ENCODE measurements around the gene JUNB.

The JUNB gene

GRCh38 chr19:12789904-12790619 lies 1.2 kb upstream of the JUNB start (continued):
- no peak for TF ChIP-seq ZFP41 (tag by site-specific recombination; IDR thresholded peaks at IDR 0.05; ENCODE audit: borderline replicate concordance)
- TF ChIP-seq ZNF184 (tag by site-specific recombination; IDR thresholded peaks at IDR 0.05): no peak
- TF ChIP-seq ZNF266 (tag by site-specific recombination; IDR thresholded peaks at IDR 0.05; ENCODE audit: low read depth): no peak
- no peak for TF ChIP-seq OVOL3 (tag by site-specific recombination; IDR thresholded peaks at IDR 0.05)
- TF ChIP-seq SCRT2 (tag by site-specific recombination; IDR thresholded peaks at IDR 0.05): peak; percentile 69
- TF ChIP-seq ZNF48 (tag by site-specific recombination; IDR thresholded peaks at IDR 0.05): no peak
- no peak for TF ChIP-seq ZNF488 (tag by site-specific recombination; IDR thresholded peaks at IDR 0.05)
- no peak for TF ChIP-seq ZNF138 (tag by site-specific recombination; IDR thresholded peaks at IDR 0.05; ENCODE audit: borderline replicate concordance)
- TF ChIP-seq ZSCAN18 (tag by site-specific recombination; IDR thresholded peaks at IDR 0.05): no peak
- no peak; the same call in 1 of the 2 replicates for TF ChIP-seq ZNF623 (tag by site-specific recombination; IDR thresholded peaks at IDR 0.05)
- TF ChIP-seq PRDM2 (tag by site-specific recombination; IDR thresholded peaks at IDR 0.05; ENCODE audit: borderline replicate concordance): no peak
- TF ChIP-seq ZNF169 (tag by site-specific recombination; IDR thresholded peaks at IDR 0.05): no peak
- peak; percentile 83; the same call in 1 of the 2 replicates for TF ChIP-seq INSM2 (tag by site-specific recombination; IDR thresholded peaks at IDR 0.05)
- TF ChIP-seq ZNF423 (tag by site-specific recombination; IDR thresholded peaks at IDR 0.05): peak; percentile 36; the same call in 1 of the 2 replicates
- TF ChIP-seq IKZF3 (tag by site-specific recombination; IDR thresholded peaks at IDR 0.05): peak; percentile 88
- TF ChIP-seq ZBTB1 (tag by site-specific recombination; IDR thresholded peaks at IDR 0.05): no peak
- no peak for TF ChIP-seq ZNF513 (tag by site-specific recombination; IDR thresholded peaks at IDR 0.05)
- TF ChIP-seq HOXC10 (CRISPR knock-in tag; IDR thresholded peaks at IDR 0.05): no peak
- TF ChIP-seq ZNF704 (tag by site-specific recombination; IDR thresholded peaks at IDR 0.05): no peak
- TF ChIP-seq ZNF221 (tag by site-specific recombination; IDR thresholded peaks at IDR 0.05; ENCODE audit: borderline replicate concordance): no peak
- TF ChIP-seq ZNF596 (tag by site-specific recombination; IDR thresholded peaks at IDR 0.05): no peak
- no peak for TF ChIP-seq SALL2 (tag by site-specific recombination; IDR thresholded peaks at IDR 0.05; ENCODE audit: borderline replicate concordance)
- TF ChIP-seq OSR2 (tag by site-specific recombination; IDR thresholded peaks at IDR 0.05): peak; percentile 66
- no peak for TF ChIP-seq ZNF19 (tag by site-specific recombination; IDR thresholded peaks at IDR 0.05; ENCODE audit: low read depth)
- peak; percentile 88 for TF ChIP-seq SP3 (tag by site-specific recombination; IDR thresholded peaks at IDR 0.05)
- no peak for TF ChIP-seq ZNF132 (tag by site-specific recombination; IDR thresholded peaks at IDR 0.05; ENCODE audit: borderline replicate concordance)
- no peak for TF ChIP-seq RBAK (tag by site-specific recombination; IDR thresholded peaks at IDR 0.05)
- TF ChIP-seq ZNF664 (tag by site-specific recombination; IDR thresholded peaks at IDR 0.05): no peak

Data from HEK293 (cell line).